ENCODE data around the gene NELL1.

NELL1 gene

GRCh38 chr11:20881328-20882079 lies 212.1 kb downstream of the NELL1 start:
- TF ChIP-seq REST (IDR thresholded peaks at IDR 0.05; ENCODE audit: insufficient read depth in 1 of 2, low read depth in 2 of 2, low read length in 2 of 2): no peak
- TF ChIP-seq TAF1 (IDR thresholded peaks at IDR 0.05; ENCODE audit: borderline replicate concordance, insufficient read depth, low read length): no peak
- TF ChIP-seq SIN3A (IDR thresholded peaks at IDR 0.05; ENCODE audit: borderline replicate concordance, insufficient read depth, low read length): no peak
- no peak for TF ChIP-seq POLR2AphosphoS5 (IDR thresholded peaks at IDR 0.05; ENCODE audit: low read depth, low read length)
- no peak for TF ChIP-seq FOXP2 (optimal IDR thresholded peaks at IDR 0.05; ENCODE audit: borderline replicate concordance, extremely low read depth, extremely low read length, insufficient read depth)

GRCh38 chr11:20887137-20887536 lies 217.8 kb downstream of the NELL1 start:
- TF ChIP-seq REST (IDR thresholded peaks at IDR 0.05; ENCODE audit: insufficient read depth in 1 of 2, low read depth in 2 of 2, low read length in 2 of 2) (no peak), SIN3A (IDR thresholded peaks at IDR 0.05; ENCODE audit: borderline replicate concordance, insufficient read depth, low read length) (no peak)

- no peak for TF ChIP-seq FOXP2 (optimal IDR thresholded peaks at IDR 0.05; ENCODE audit: borderline replicate concordance, extremely low read depth, extremely low read length, insufficient read depth)
- TF ChIP-seq SIN3A (IDR thresholded peaks at IDR 0.05; ENCODE audit: borderline replicate concordance, insufficient read depth, low read length): no peak
- TF ChIP-seq REST (IDR thresholded peaks at IDR 0.05; ENCODE audit: insufficient read depth in 1 of 2, low read depth in 2 of 2, low read length in 2 of 2): no peak
- TF ChIP-seq POLR2AphosphoS5 (IDR thresholded peaks at IDR 0.05; ENCODE audit: low read depth, low read length): no peak
- TF ChIP-seq TAF1 (IDR thresholded peaks at IDR 0.05; ENCODE audit: borderline replicate concordance, insufficient read depth, low read length): no peak
These were observed 224.9 kb downstream of the NELL1 start for GRCh38 chr11:20894296-20894695.

- TF ChIP-seq FOXP2 (optimal IDR thresholded peaks at IDR 0.05; ENCODE audit: borderline replicate concordance, extremely low read depth, extremely low read length, insufficient read depth) (no peak), POLR2AphosphoS5 (IDR thresholded peaks at IDR 0.05; ENCODE audit: low read depth, low read length) (no peak), TAF1 (IDR thresholded peaks at IDR 0.05; ENCODE audit: borderline replicate concordance, insufficient read depth, low read length) (no peak)
These were observed 240.8 kb downstream of the NELL1 start for GRCh38 chr11:20909995-20910726.

- TF ChIP-seq FOXP2 (optimal IDR thresholded peaks at IDR 0.05; ENCODE audit: borderline replicate concordance, extremely low read depth, extremely low read length, insufficient read depth) (no peak), SIN3A (IDR thresholded peaks at IDR 0.05; ENCODE audit: borderline replicate concordance, insufficient read depth, low read length) (no peak), TAF1 (IDR thresholded peaks at IDR 0.05; ENCODE audit: borderline replicate concordance, insufficient read depth, low read length) (no peak), POLR2AphosphoS5 (IDR thresholded peaks at IDR 0.05; ENCODE audit: low read depth, low read length) (no peak), REST (IDR thresholded peaks at IDR 0.05; ENCODE audit: insufficient read depth in 1 of 2, low read depth in 2 of 2, low read length in 2 of 2) (no peak)
These were observed 241.3 kb downstream of the NELL1 start for GRCh38 chr11:20910733-20911132.
